HUES48 (cell line): ENCODE results near the gene TMEM80.

Experiments used
- H3K27ac ChIP-seq: one replicate; pipeline ENCODE4 v1.7.0; 2013; ENCODE audit warnings: low read depth, low read length, inconsistent platforms
- H3K27me3 ChIP-seq: 2 replicates; pipeline ENCODE4 v1.6.1; 2013; ENCODE audit warnings: mild to moderate bottlenecking, low read length; ENCODE audit not compliant: control insufficient read depth, insufficient read depth
- H3K36me3 ChIP-seq: 2 replicates; pipeline ENCODE4 v1.6.1; 2013; ENCODE audit warnings: low read length; ENCODE audit not compliant: control insufficient read depth, insufficient read depth
- H3K4me1 ChIP-seq: 2 replicates; pipeline ENCODE4 v1.6.1; 2013; ENCODE audit warnings: mild to moderate bottlenecking, low read length; ENCODE audit not compliant: control insufficient read depth, insufficient read depth
- H3K4me3 ChIP-seq: 2 replicates; pipeline ENCODE4 v1.5.1; 2013; ENCODE audit warnings: mild to moderate bottlenecking, low read depth, low read length
- H3K9ac ChIP-seq: 2 replicates; pipeline ENCODE4 v1.6.1; 2013; ENCODE audit warnings: mild to moderate bottlenecking, low read depth, low read length, moderate library complexity
- H3K9me3 ChIP-seq: 2 replicates; pipeline ENCODE4 v1.6.1; 2013; ENCODE audit warnings: low read length; ENCODE audit not compliant: control insufficient read depth, insufficient read depth

The TMEM80 gene

GRCh38 chr11:702462-703461 is 7.1 kb downstream of the TMEM80 start:
- H3K9me3 ChIP-seq, result no peaks in the 10 kb centered on the region
- peaks cover 15% of the 10 kb centered on the region for H3K36me3 ChIP-seq
- H3K9ac ChIP-seq, result no peak overlapping the region
- H3K27ac ChIP-seq, result no peak overlapping the region
- H3K27me3 ChIP-seq, result no peaks in the 10 kb centered on the region
- H3K4me3 ChIP-seq, result no peak overlapping the region
- peaks cover 17% of the 10 kb centered on the region for H3K4me1 ChIP-seq

- peaks cover 10% of the 10 kb centered on the region for H3K4me1 ChIP-seq
- H3K27me3 ChIP-seq, result no peaks in the 10 kb centered on the region
- no peaks in the 10 kb centered on the region for H3K9me3 ChIP-seq
- no peak overlapping the region for H3K9ac ChIP-seq
- peaks cover 15% of the 10 kb centered on the region for H3K36me3 ChIP-seq
- H3K27ac ChIP-seq, result no peak overlapping the region
- no peak overlapping the region for H3K4me3 ChIP-seq
Observed at GRCh38 chr11:703506-703905, 7.9 kb downstream of the TMEM80 start.

- Histone ChIP-seq H3K27ac (no peak overlapping the region), H3K27me3 (no peaks in the 10 kb centered on the region), H3K36me3 (peaks cover 12% of the 10 kb centered on the region; the same call in 1 of the 2 replicates), H3K9me3 (no peaks in the 10 kb centered on the region), H3K9ac (no peak overlapping the region), H3K4me1 (peaks cover 8% of the 10 kb centered on the region), H3K4me3 (no peak overlapping the region)
Observed at GRCh38 chr11:704228-704674, 8.6 kb downstream of the TMEM80 start.

- Histone ChIP-seq H3K9ac (no peak overlapping the region), H3K4me3 (peak overlapping the region; percentile 47)
Observed at GRCh38 chr11:704781-705645, 9.4 kb downstream of the TMEM80 start.

GRCh38 chr11:705646-706438 is 10.2 kb downstream of the TMEM80 start, which contains the start of gene EPS8L2:
TSS of gene EPS8L2 (plus strand) at chr11:706231. CDS start at chr11:709408, 3,177 bp downstream.
- Histone ChIP-seq H3K9ac (0 out of 2 replicates have a peak within 1 kb of the TSS, but pooled peaks have one; percentile 38), H3K27ac (peak within 1 kb of the TSS; percentile 51), H3K27me3 (no peaks in the 10 kb centered on the region), H3K4me3 (peak within 1 kb of the TSS; percentile 59), H3K4me1 (peaks cover 18% of the 10 kb centered on the region), H3K36me3 (peaks cover 8% of the 10 kb centered on the region; the same call in 1 of the 2 replicates), H3K9me3 (no peaks in the 10 kb centered on the region)

More at GRCh38 chr11:704781-705645, 9.4 kb downstream of the TMEM80 start:
- Histone ChIP-seq H3K9me3 (no peaks in the 10 kb centered on the region), H3K27ac (no peak overlapping the region), H3K4me1 (peaks cover 15% of the 10 kb centered on the region), H3K36me3 (peaks cover 8% of the 10 kb centered on the region; the same call in 1 of the 2 replicates), H3K27me3 (no peaks in the 10 kb centered on the region)

- Histone ChIP-seq H3K9me3 (no peaks in the 10 kb centered on the region), H3K4me1 (peaks cover 18% of the 10 kb centered on the region), H3K36me3 (peaks cover 8% of the 10 kb centered on the region; the same call in 1 of the 2 replicates), H3K4me3 (peak overlapping the region; percentile 59), H3K27ac (peak overlapping the region; percentile 47), H3K27me3 (no peaks in the 10 kb centered on the region), H3K9ac (0 out of 2 replicates have a peak overlapping the region, but pooled peaks have one; percentile 38)
Observed at GRCh38 chr11:706439-706956, 10.9 kb downstream of the TMEM80 start.

- Histone ChIP-seq H3K4me1 (peaks cover 18% of the 10 kb centered on the region), H3K27ac (peak overlapping the region; percentile 51), H3K36me3 (peaks cover 2% of the 10 kb centered on the region; the same call in 1 of the 2 replicates), H3K4me3 (peak overlapping the region; percentile 59), H3K27me3 (no peaks in the 10 kb centered on the region), H3K9ac (no peak overlapping the region), H3K9me3 (no peaks in the 10 kb centered on the region)
Observed at GRCh38 chr11:706957-707816, 11.6 kb downstream of the TMEM80 start.

- H3K36me3 ChIP-seq, result no peaks in the 10 kb centered on the region
- no peak overlapping the region for H3K9ac ChIP-seq
- no peaks in the 10 kb centered on the region for H3K27me3 ChIP-seq
- H3K27ac ChIP-seq, result no peak overlapping the region
- peaks cover 18% of the 10 kb centered on the region for H3K4me1 ChIP-seq
- H3K4me3 ChIP-seq, result no peak overlapping the region
- no peaks in the 10 kb centered on the region for H3K9me3 ChIP-seq
Observed at GRCh38 chr11:707817-708420, 12.3 kb downstream of the TMEM80 start.

GRCh38 chr11:708511-708910 is 12.9 kb downstream of the TMEM80 start:
- no peak overlapping the region for H3K27ac ChIP-seq
- H3K9ac ChIP-seq, result no peak overlapping the region
- no peaks in the 10 kb centered on the region for H3K36me3 ChIP-seq
- H3K4me1 ChIP-seq, result peaks cover 18% of the 10 kb centered on the region
- H3K27me3 ChIP-seq, result no peaks in the 10 kb centered on the region
- no peak overlapping the region for H3K4me3 ChIP-seq
- no peaks in the 10 kb centered on the region for H3K9me3 ChIP-seq
